IPS DF 6.9 (cell line): ENCODE data around the gene AKNAD1.
"Not testable (repeated sequence)": the region's sequence is repeated elsewhere in the genome, so short reads cannot be mapped to it uniquely, and the experiment has no call there.

Experiments used
- DNase-seq: peaks from one replicate; pipeline ENCODE4 v3.0.0-alpha.2; 2013; ENCODE audit warnings: low read depth, low spot score
- H3K27ac ChIP-seq: one replicate; pipeline ENCODE4 v1.5.1; 2013; ENCODE audit warnings: low read length, control low read depth
- H3K27me3 ChIP-seq: 2 replicates; pipeline ENCODE4 v1.6.1; 2013; ENCODE audit warnings: mild to moderate bottlenecking, low read length; ENCODE audit not compliant: control insufficient read depth, insufficient read depth
- H3K36me3 ChIP-seq: 2 replicates; pipeline ENCODE4 v1.6.1; 2013; ENCODE audit warnings: low read length; ENCODE audit not compliant: control insufficient read depth, insufficient read depth
- H3K4me1 ChIP-seq: 2 replicates; pipeline ENCODE4 v1.6.1; 2013; ENCODE audit warnings: low read length; ENCODE audit not compliant: control insufficient read depth, insufficient read depth
- H3K4me3 ChIP-seq: 2 replicates; pipeline ENCODE4 v1.5.1; 2013; ENCODE audit warnings: mild to moderate bottlenecking, low read length
- H3K9me3 ChIP-seq: 2 replicates; pipeline ENCODE4 v1.6.1; 2013; ENCODE audit warnings: low read length, inconsistent platforms; ENCODE audit not compliant: control insufficient read depth, insufficient read depth
- WGBS: extraction: QIAGEN DNeasy Blood & Tissue Kit; methylation state at CpG from one replicate; pipeline ENCODE4 v1.1.7; 2013; ENCODE audit warnings: mixed read lengths, missing lambda C conversion rate; ENCODE audit not compliant: insufficient read length, insufficient coverage; 5-methylcytosine and 5-hydroxymethylcytosine counted together

Gene AKNAD1, protein sequence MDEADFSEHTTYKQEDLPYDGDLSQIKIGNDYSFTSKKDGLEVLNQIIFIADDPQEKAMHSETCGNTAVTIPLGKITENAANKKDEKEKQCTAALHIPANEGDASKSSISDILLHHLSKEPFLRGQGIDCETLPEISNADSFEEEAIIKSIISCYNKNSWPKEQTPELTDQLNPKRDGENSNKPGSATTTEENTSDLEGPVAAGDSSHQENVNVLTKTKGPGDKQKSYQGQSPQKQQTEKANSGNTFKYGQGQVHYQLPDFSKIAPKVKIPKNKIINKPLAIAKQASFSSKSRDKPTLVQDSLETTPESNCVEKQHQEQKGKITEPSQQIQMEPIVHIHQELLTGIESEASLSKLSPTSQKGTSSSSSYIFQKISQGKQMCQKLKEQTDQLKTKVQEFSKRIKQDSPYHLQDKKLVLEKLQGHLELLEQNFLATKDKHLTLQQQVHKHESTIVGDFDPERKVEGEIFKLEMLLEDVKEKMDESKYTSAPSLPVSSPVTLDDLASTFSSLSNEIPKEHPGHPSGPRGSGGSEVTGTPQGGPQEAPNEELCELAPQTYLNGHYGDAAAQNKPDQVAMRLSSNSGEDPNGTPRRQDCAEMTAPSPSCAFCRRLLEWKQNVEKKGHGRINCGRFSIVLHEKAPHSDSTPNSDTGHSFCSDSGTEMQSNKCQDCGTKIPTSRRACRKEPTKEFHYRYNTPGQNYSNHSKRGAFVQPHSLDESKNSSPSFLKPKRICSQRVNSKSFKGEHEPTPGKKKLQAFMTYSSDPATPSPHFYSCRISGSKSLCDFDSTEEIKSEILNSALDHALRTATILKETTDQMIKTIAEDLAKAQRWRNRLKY

DNA sequence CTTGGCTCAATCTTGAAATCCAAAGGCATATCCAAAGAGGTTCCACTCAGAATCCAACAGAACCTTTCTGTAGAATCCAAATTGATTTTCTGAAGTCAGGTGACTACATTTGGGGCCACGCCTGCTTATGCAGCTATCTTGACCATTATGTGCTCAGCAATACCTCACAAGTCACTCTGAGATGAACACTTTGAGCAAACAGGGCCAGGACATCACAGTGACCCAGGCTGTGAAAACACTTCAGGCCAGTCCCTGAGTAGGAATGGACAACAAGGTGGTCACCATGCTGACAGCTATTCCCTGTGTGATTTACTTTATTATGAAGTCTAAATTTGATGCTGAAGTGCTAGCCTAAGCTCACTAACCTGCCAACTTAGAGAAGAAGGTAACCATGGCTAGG, at the start of gene AKNAD1:
TSS of gene AKNAD1 (minus strand) at position 101 of the 400 bp plus-strand sequence. CDS start 4,430 bp downstream, outside the sequence.
- Histone ChIP-seq H3K9me3 (no peaks in the 10 kb centered on the region), H3K27me3 (no peaks in the 10 kb centered on the region), H3K4me3 (no peak within 1 kb of the TSS), H3K36me3 (no peaks in the 10 kb centered on the region), H3K4me1 (no peaks in the 10 kb centered on the region), H3K27ac (no peak within 1 kb of the TSS)
- no CpG with 5 or more reads among the region's 1 CpG for WGBS
- no peak for DNase-seq

DNA sequence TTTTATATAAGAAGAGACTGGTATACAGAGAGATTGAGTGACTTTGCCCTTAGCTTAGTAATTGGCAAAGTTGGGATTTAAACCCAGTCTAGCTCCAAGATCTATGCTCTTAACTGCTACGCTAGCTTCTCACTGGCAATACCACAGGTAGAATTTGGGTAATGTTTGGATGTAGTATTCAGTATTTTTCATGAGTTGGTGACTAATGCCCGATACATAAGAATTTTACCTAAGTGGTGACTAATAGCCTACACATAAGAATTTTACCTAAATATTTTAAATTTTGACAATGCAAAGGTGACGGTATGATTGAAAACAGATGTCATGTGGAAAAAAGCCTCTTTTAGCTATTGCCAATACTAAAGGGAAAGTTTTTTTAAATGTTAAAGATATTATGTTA, 44.2 kb upstream of the AKNAD1 start:
- Histone ChIP-seq H3K4me1 (no peaks in the 10 kb centered on the region), H3K36me3 (peaks cover 3% of the 10 kb centered on the region; the same call in 1 of the 2 replicates), H3K27me3 (no peaks in the 10 kb centered on the region), H3K9me3 (no peaks in the 10 kb centered on the region), H3K4me3 (no peak overlapping the region), H3K27ac (no peak overlapping the region)
- no CpG with 5 or more reads among the region's 3 CpGs for WGBS
- no peak for DNase-seq

DNA sequence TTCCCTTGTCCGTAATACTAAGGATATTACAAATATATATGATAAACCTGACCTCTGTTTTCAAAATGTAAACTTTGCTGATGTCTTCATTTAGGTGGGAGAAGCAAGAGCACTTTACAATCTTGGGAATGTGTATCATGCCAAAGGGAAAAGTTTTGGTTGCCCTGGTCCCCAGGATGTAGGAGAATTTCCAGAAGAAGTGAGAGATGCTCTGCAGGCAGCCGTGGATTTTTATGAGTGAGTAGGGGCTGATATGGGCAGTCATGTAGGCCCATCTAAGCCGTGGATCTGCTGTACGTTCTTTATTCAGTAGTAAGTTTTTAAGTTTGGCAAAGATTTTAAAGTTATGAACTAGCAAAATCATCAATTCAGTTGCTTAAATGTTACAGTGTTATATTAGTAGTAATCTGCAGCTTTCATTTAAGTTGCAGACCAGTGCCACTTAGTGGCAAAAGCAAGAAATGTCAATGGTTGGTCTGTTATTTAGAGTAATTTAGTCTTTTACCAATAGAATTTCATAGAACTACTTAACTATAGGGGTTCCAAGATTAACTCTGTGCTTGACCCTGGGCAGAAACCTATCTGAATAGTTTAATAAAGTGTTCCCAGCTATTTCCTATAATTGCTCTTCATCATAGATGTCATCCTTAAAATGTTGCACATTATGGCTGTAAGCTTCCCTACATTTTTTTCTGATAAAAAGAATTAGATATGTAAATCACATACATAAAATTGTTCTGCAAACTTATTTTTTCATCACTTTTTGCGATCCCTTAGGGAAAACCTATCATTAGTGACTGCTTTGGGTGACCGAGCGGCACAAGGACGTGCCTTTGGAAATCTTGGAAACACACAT, 41.2 kb upstream of the AKNAD1 start:
- H3K4me3 ChIP-seq, result no peak overlapping the region
- H3K27me3 ChIP-seq, result no peaks in the 10 kb centered on the region
- H3K4me1 ChIP-seq, result no peaks in the 10 kb centered on the region
- WGBS, result no CpG with 5 or more reads among the region's 8 CpGs
- no peaks in the 10 kb centered on the region for H3K9me3 ChIP-seq
- no peak overlapping the region for H3K27ac ChIP-seq
- DNase-seq, result no peak
- peaks cover 3% of the 10 kb centered on the region; the same call in 1 of the 2 replicates for H3K36me3 ChIP-seq

DNA sequence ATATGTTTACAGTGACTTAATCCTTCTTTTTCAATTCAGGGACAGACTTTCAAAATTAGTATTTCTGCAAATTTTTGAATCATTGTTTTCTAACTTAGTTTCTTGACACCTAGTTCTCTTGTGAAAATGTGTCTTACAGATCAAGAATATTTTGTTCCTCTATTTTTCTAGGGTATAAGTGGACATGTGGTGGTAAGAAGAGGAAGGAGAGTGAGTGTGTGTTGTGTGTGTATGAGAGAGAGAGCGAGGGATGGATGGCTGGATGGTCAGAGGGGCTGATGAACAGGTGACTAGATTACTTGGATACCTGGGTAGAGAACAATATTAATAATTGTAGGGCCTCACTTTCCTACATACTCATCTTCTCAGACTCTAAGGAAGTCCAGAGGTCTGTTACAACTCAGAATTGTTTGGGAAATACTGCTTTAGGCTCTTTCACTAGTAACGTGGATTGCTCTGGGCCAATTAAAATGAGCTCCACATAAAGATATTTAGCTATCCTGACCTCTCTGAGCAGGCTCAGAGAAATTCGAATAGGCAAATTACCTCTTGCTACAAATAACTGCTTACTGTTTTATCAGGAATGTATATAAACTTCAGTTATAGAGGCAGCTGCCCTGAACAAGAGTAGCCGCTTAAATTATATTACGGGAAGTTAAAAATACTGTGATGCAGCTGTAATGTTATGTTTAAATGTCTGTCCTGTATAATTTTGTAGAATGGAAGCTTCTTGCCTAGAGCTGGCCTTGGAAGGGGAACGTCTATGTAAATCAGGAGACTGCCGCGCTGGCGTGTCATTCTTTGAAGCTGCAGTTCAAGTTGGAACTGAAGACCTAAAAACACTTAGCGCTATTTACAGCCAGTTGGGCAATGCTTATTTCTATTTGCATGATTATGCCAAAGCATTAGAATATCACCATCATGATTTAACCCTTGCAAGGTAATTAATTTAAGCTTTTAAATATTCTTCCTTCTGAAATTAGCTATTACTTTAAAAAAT, 39.6 kb upstream of the AKNAD1 start:
- H3K9me3 ChIP-seq, result no peaks in the 10 kb centered on the region
- H3K36me3 ChIP-seq, result peaks cover 3% of the 10 kb centered on the region; the same call in 1 of the 2 replicates
- H3K4me3 ChIP-seq, result no peak overlapping the region
- H3K27me3 ChIP-seq, result no peaks in the 10 kb centered on the region
- H3K27ac ChIP-seq, result no peak overlapping the region
- no peaks in the 10 kb centered on the region for H3K4me1 ChIP-seq
- DNase-seq, result no peak
- WGBS, result 100% methylated on average over 1 of the region's 10 CpGs

DNA sequence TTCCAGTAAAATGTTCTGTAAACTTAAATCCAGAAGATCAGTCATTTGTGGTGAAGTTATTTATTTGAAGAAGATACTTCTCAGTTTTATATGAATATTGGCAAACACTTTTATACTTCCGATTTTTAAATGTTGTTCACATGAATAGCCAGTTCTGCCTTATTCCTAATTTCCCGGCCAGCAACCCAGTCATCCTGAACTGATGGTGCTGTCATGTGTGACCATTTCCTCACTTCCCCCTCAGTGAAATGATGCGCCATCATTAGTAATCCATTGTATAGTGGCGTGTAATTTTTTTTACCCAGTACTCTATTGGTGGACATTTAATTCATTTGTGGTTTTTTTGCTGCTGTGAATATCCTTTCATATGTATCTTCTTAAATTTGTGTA, 36.2 kb upstream of the AKNAD1 start:
- no peak for DNase-seq
- no peak overlapping the region for H3K27ac ChIP-seq
- H3K9me3 ChIP-seq, result no peaks in the 10 kb centered on the region
- H3K4me3 ChIP-seq, result no peak overlapping the region
- no CpG with 5 or more reads among the region's 4 CpGs for WGBS
- H3K4me1 ChIP-seq, result no peaks in the 10 kb centered on the region
- no peaks in the 10 kb centered on the region for H3K36me3 ChIP-seq
- no peaks in the 10 kb centered on the region for H3K27me3 ChIP-seq

DNA sequence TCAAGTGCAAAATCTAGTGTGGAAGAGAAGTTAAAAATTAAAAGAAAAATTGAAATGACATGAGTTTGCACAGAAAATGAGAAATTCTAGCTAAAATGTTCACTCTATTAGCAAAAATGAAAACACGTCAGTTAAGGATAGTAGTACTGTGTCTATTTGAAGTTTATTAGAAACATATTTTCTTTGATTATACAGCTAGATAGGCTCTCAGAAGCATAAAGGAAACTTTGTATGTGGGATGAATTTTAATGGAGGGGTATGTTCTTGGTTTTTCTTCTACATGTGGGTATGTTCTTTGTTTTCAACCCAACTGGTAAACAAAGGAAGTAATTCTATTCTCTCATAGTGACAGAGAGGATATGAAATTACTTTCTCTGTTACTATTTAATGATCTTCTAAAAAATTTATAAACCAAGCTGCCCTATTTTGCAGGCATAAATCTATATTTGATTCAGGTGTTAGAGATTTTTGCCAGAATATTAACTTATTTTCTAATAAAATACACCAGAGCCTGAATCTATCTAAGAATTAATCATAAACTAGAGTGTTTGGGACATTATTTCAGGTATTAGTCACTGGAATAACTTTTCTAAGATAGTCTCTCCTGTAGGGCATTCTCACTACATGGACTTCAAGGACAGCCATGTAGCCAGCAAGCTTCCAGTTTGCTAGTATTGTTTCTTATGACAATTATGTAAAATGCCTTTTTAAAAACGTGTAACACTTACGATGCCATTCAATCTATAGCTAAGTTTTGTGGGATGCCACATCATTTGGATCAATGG, 35.7 kb upstream of the AKNAD1 start:
- no peak for DNase-seq
- Histone ChIP-seq H3K4me1 (no peaks in the 10 kb centered on the region), H3K4me3 (no peak overlapping the region), H3K9me3 (no peaks in the 10 kb centered on the region), H3K36me3 (no peaks in the 10 kb centered on the region), H3K27ac (no peak overlapping the region), H3K27me3 (no peaks in the 10 kb centered on the region)
- no CpG with 5 or more reads among the region's 3 CpGs for WGBS

DNA sequence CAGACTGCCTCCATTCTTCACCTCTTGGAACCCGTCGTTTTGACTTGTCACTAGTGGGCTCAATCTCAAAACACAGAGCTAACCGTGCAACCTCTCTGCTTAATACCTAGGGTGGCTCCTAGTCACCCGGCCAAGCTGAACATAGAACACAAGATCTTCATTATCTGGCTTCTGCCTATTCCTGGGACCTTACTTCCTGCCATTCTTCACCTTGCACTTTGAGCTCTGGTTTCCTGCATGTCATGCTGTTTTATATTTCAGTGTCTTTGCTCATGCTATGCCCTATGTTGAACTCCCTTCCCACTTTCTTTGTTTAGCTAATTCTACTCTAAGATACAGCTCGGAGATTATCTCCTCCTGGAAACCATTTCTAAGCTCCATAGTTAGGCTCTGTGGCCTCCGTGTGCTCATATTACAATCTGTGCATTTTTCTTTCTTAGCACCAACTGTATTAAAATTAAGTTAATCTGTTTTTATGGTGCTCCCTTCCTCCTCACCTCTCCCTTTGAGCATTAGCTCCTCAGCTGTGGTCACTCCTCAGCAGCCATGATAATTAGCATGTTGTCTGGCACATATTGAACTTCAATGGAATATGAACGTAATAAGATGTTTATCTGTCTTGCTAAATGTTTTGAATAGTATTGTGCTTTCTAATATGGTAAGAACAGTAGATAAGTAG, 33.0 kb upstream of the AKNAD1 start:
- H3K9me3 ChIP-seq, result no peaks in the 10 kb centered on the region
- no peaks in the 10 kb centered on the region for H3K36me3 ChIP-seq
- no peaks in the 10 kb centered on the region for H3K27me3 ChIP-seq
- no peak overlapping the region for H3K4me3 ChIP-seq
- DNase-seq, result no peak
- H3K27ac ChIP-seq, result no peak overlapping the region
- no peaks in the 10 kb centered on the region for H3K4me1 ChIP-seq
- no CpG with 5 or more reads among the region's 7 CpGs for WGBS

DNA sequence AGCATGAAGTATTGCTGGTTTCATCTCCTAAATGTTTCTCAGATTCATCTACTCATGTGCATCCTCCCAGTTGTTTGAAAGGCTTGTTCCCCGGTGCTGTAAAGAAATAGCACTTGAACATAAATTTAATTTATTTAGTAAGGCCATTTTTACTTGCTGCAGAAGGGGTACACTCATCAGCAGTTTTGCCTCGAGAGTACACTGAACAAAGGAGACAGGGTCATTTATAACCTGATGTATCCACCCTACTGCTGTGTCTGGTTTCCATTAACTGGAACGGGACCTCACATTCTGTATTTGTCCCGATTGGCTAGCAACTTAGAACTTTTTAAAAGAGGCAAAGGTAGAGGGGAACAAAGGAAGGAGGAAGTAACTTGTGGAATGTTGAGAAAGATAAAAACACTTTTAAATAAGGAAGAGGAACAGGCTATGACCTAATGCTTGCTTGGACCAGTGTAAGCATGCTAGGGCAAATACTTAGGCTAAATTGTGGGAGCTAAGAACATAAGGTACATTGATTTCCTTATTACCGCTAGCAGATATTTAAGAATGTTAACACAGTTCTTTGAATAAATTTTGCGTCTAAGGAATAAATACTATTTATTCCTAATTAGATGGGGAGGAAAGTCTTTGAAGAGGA, 32.2 kb upstream of the AKNAD1 start:
- DNase-seq, H3K36me3 ChIP-seq, H3K27me3 ChIP-seq, H3K4me3 ChIP-seq, H3K27ac ChIP-seq, H3K9me3 ChIP-seq, H3K4me1 ChIP-seq: not testable (repeated sequence)
- WGBS, result no CpG with 5 or more reads among the region's 6 CpGs
